GM18951 (cell line): Measurements from ENCODE around the gene CCDC60.

Source experiments
- POLR2A ChIP-seq: IDR thresholded peaks from 4 replicates; pipeline ENCODE4 v1.6.1; 2011; ENCODE audit warnings: mild to moderate bottlenecking; ENCODE audit not compliant: insufficient read length, insufficient read depth; ENCODE audit errors: extremely low read depth
- in situ Hi-C: fragments of 300-500 bp; cut with MboI; formaldehyde crosslinking; loops from one replicate; pipeline ENCODE4 v1.12.0; 2022; ENCODE audit warnings: low sequenced_read_pairs, mixed read lengths, inconsistent platforms; ENCODE audit not compliant: unreplicated experiment

CCDC60 gene

GRCh38 chr12:119312904-119313303 lies 21.6 kb upstream of the CCDC60 start:
- no peak for TF ChIP-seq POLR2A
- in situ Hi-C loops: no loop called here

DNA sequence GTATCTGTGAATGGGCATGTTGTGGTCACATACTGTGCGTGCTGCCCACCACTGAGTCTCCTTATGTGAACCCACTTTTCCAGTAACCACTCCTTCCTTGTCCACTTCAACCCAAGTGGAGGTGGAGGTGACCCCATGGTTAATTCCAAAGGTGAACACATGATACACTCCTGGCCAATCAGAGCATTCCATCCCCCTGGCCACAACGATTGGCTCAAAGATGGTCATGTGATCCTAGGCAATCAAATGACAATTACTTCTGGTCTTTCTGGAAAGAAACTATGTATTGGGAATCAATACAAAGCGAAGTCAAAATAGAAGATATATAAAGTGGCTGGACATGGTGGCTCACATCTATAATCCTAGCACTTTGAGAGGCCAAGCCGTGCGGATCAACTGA lies 20.2 kb upstream of the CCDC60 start:
- no peak for TF ChIP-seq POLR2A
- in situ Hi-C loops: no loop called here

DNA sequence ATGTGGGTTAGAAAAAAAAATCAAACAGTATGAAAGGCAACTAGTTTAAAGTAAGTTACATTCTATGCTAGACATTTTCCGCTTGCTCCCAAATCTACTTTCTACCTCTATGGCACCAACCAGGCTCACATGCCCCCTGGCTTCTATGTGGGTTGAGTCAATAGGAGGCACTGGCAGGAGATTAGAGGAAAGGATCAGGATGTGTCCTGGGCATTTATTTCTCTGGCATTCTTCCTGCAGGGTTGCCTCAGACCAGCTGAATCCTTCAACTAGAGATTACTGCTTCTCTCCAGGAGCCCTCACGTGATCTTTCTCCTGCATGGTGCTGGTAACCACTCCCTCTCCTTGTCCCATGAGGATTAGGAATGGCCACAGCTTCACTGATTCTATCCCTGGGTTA lies 14.9 kb upstream of the CCDC60 start:
- TF ChIP-seq POLR2A: no peak
- in situ Hi-C loops: no loop called here

GRCh38 chr12:119320678-119321077 lies 13.9 kb upstream of the CCDC60 start:
- no peak for TF ChIP-seq POLR2A
- in situ Hi-C loops: no loop called here

GRCh38 chr12:119322301-119322723 lies 12.2 kb upstream of the CCDC60 start:
- in situ Hi-C loops: no loop called here
- no peak for TF ChIP-seq POLR2A

DNA sequence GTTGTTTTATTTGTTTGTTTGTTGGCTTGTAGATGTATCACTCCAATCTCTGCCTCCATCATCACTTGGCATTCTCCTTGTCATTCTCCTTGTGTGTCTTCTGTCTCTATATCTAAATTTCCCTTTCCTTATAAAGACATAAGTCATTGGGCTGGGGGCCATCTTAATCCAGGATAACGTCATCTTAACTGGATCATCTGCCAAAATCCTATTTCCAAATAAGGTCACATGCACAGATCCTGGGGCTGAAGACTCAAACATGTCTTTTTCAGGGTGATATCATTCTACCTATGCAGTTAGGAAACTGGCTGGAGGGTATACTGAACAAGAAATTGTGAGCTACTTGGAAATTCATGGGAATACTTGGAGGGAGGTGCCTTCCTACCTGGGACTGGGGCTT lies 8.7 kb upstream of the CCDC60 start:
- no peak for TF ChIP-seq POLR2A
- in situ Hi-C loops: no loop called here

DNA sequence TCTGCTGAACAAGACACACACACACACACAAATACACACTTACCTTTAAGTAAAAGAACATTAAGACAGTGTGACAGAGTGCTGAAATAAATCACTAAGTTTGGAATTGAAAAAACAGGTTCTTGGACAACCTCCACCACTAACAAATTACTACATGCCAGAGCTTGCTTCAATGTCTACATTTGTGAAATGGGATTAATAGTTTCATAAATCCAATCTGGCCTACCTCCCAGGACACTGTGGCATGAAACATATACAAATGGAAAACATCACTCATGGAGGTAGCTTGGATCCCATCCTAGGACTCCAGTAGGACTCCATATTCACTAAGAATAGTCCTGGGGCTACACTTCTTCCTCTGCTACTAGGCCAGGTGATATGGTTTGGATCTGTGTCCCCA lies 8.2 kb upstream of the CCDC60 start:
- in situ Hi-C loops: no loop called here
- TF ChIP-seq POLR2A: no peak

- in situ Hi-C loops: no loop called here
- no peak for TF ChIP-seq POLR2A
Measured at GRCh38 chr12:119327471-119327870, 7.1 kb upstream of the CCDC60 start.

DNA sequence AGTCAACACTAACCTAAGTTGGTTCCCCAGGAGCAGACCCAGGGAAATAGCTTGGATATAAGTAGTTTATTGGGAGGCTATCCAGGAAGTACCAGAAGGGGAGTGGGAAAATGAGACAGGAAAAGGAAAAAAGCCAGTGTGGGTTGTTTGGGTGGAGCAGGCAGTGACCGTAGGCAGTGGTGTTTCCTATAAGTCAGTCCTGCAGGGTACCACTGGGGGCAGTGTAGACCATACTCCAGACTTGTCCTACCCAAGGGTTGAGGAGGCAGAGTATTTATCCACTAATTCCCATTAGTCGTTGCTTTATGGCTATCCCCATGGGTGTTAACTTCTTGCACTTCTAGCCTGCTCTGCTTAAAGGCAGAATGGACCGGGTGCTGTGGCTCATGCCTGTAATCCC lies 6.4 kb upstream of the CCDC60 start:
- no peak for TF ChIP-seq POLR2A
- in situ Hi-C loops: no loop called here

GRCh38 chr12:119338593-119339363 lies 4.2 kb downstream of the CCDC60 start:
- no peak for TF ChIP-seq POLR2A
- in situ Hi-C loops: no loop called here

GRCh38 chr12:119340578-119340977 lies 6.0 kb downstream of the CCDC60 start:
- TF ChIP-seq POLR2A: no peak
- in situ Hi-C loops: no loop called here

DNA sequence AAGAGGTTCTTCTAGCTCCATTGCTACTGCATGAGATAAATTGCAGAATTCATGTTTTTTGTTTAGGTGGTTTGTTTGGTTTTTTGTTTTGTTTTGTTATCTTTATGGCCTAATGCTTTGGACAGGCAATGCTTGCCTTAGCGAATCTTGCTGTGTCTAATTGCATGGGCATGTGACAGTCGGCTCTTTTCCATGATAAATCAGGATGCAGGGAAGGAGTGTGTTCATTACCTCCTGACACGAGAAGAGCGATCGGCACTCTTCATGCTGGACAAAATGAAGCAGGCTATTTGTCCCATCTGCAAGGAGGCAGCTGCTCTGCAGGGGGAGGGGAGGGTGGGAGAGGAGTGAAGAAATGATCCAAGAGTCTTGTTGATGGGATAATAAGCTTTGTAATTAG lies 6.5 kb downstream of the CCDC60 start:
- in situ Hi-C loops: no loop called here

GRCh38 chr12:119341988-119342387 lies 7.5 kb downstream of the CCDC60 start:
- in situ Hi-C loops: no loop called here

More for the DNA sequence above, 6.5 kb downstream of the CCDC60 start:
- TF ChIP-seq POLR2A: no peak

GRCh38 chr12:119343130-119343529 lies 8.6 kb downstream of the CCDC60 start:
- no peak for TF ChIP-seq POLR2A
- in situ Hi-C loops: no loop called here

More at GRCh38 chr12:119341988-119342387, 7.5 kb downstream of the CCDC60 start:
- no peak for TF ChIP-seq POLR2A
